Activated T-helper 2 cell treated with anti-CD3 and anti-CD28 coated beads, Interferon-gamma antibody, Interleukin-2, Interleukin-4, amounts not matched to agents 10 μg/mL and 5 μg/mL and 100 μg/mL, durations not matched to agents 14 hours and 24 hours and 36 hours (primary cell): ENCODE measurements around the gene WDCP. TPM values are rescaled to one million over a fixed set of nuclear protein-coding genes. Genes with fewer than 3 reads are reported as not detected.

Experiments
- DNase-seq: peaks from one replicate; pipeline ENCODE4 v3.0.0; 2021; ENCODE audit warnings: low spot score
- H3K27ac Mint-ChIP-seq: one replicate; pipeline ENCODE4 v1.8.0; 2021; ENCODE audit warnings: mixed read lengths
- H3K27me3 Mint-ChIP-seq: one replicate; pipeline ENCODE4 v1.8.0; 2021; ENCODE audit warnings: low read depth, mixed read lengths
- H3K36me3 Mint-ChIP-seq: one replicate; pipeline ENCODE4 v1.8.0; 2021; ENCODE audit warnings: low read depth, mixed read lengths
- H3K4me1 Mint-ChIP-seq: one replicate; pipeline ENCODE4 v1.8.0; 2021; ENCODE audit warnings: low read depth, mixed read lengths
- H3K4me3 Mint-ChIP-seq: one replicate; pipeline ENCODE4 v1.8.0; 2021; ENCODE audit warnings: low read depth, mild to moderate bottlenecking, moderate library complexity, mixed read lengths
- H3K9me3 Mint-ChIP-seq: one replicate; pipeline ENCODE4 v1.8.0; 2021; ENCODE audit warnings: mixed read lengths
- intact Hi-C: fragments of 100-400 bp; cut with micrococcal nuclease; formaldehyde crosslinking; loops from one replicate; pipeline ENCODE4 v1.15.1; 2023
- total RNA-seq: library from RNA; stranded (reverse); gene quantifications from 2 replicates; pipeline ENCODE4 v1.2.3, GENCODE V29; 2022

The WDCP gene
- total RNA-seq, 1 donor from 2014 or later = 22.0 TPM

DNA sequence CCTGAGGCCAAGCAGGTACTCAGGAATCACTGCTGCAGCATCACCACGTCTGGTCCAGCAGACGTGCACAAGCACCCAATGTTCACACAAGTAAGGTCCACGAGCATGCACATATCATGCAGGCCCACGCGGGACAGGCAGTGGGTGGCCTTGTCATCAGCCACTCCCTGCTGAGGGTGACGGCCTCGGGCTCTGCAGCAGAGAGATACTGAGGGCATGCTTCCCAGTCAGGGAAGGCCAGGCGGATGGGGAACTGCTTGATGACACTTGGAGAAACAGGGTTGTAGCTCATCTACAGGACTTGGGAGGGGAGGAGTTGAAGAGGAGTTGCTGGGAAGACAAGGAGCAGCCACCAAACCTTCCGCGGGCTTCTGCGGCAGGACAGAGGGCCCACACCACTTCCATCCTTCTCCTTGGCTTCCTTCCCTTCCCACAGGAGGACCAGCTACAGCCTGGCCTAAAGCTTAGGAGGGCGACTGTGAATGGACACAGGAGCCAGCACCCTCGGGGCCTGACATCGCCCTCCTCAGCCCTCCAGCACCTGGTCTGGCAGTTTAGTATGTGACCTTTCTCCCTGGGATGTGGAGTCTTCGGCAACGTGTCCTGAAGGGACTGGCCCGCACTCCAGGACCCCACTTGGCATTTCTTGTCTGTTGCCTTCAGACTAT is 22.1 kb downstream of the WDCP start:
- intact Hi-C loops = no loop called here
- Mint-ChIP-seq H3K36me3 (peaks cover 20% of the 10 kb centered on the region), H3K27me3 (no peaks in the 10 kb centered on the region), H3K9me3 (no peaks in the 10 kb centered on the region), H3K27ac (no peak overlapping the region), H3K4me3 (no peak overlapping the region), H3K4me1 (no peaks in the 10 kb centered on the region)
- no peak for DNase-seq

DNA sequence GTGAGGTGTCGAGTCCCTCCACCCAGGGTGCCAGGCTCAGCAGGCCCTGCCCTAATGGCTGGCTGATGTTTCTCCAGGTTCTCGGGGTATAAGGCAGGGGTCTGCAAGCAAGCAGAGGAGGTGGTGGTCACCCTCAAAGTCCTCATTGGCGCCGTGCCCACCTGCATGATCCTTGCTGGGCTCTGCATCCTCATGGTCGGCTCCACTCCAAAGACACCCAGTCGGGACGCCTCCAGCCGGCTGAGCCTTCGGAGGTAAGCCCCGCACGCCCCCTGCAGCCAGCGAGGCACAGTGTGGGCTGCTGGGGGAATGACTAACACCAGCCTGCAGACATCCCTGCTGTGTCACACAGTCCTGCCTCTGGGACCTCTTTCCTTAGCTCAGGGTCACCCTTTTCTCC is 23.2 kb downstream of the WDCP start:
- H3K36me3 Mint-ChIP-seq = peaks cover 9% of the 10 kb centered on the region
- no peaks in the 10 kb centered on the region for H3K4me1 Mint-ChIP-seq
- DNase-seq = no peak
- H3K27me3 Mint-ChIP-seq = no peaks in the 10 kb centered on the region
- no peaks in the 10 kb centered on the region for H3K9me3 Mint-ChIP-seq
- no peak overlapping the region for H3K27ac Mint-ChIP-seq
- no peak overlapping the region for H3K4me3 Mint-ChIP-seq
- intact Hi-C loops = no loop called here

DNA sequence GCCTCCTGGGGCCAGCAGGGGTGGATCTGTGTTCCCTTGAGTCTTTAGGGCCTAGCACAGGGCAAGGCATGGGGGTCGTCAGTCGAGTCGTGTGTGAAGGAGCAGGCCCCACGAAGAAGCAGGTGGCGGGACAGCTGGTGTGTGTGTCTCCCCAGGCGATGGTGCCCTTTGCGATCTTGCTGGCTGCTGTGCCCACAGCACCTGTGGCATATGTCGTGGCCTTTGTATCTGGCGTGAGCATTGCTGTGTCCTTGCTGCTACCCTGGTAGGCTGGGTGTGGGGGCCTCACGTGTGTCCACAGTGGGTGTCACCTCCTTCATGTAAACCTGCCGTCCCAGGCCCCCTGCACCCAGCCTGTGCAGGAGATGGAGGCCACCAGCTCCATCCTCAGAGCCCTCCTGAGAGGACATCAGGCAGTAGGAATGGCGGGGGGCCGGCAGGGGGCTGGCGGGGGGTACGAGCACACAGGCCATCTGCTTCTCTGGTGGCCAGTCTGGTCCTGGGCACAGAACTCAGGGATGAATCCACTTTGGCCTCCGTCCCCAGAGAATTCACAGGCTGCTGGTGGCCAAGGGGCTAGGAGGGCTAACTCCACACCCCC is 24.1 kb downstream of the WDCP start:
- no peak for DNase-seq
- Mint-ChIP-seq H3K27me3 (no peaks in the 10 kb centered on the region), H3K27ac (no peak overlapping the region), H3K9me3 (no peaks in the 10 kb centered on the region), H3K4me3 (no peak overlapping the region), H3K36me3 (peaks cover 3% of the 10 kb centered on the region), H3K4me1 (no peaks in the 10 kb centered on the region)
- intact Hi-C loops = no loop called here

DNA sequence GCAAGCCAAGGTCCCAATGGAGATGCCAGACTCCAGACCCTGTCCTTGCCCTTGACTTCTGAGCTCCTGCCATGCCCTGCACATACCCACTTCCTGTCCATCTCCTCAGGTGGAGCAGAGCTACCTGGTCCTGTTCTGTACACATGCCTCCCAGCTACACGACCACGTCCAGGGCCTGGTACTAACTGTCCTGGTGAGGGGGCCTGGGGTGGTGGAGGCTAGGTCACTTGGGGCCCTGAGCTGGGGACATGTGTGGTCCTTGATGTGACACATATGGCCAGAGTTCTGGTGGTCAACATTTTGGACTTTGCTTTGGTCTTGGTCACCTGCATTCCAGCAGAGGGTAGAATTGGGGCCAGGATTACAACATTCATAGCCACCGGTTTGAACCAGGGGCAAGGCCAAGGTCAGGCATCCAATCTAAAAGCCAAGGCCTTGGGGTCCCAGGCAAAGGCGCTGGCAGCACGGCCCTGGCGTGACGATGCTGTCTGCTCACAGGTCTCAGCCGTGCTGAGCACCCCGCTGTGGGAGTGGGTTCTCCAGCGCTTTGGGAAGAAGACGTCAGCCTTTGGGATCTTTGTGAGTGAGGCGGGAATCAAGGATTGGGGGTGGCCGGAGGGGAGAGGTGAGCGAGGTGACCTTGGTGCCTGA is 24.7 kb downstream of the WDCP start:
- Mint-ChIP-seq H3K27me3 (no peaks in the 10 kb centered on the region), H3K27ac (no peak overlapping the region), H3K36me3 (peaks cover 2% of the 10 kb centered on the region), H3K4me1 (no peaks in the 10 kb centered on the region), H3K4me3 (no peak overlapping the region), H3K9me3 (no peaks in the 10 kb centered on the region)
- intact Hi-C loops = no loop called here
- no peak for DNase-seq

DNA sequence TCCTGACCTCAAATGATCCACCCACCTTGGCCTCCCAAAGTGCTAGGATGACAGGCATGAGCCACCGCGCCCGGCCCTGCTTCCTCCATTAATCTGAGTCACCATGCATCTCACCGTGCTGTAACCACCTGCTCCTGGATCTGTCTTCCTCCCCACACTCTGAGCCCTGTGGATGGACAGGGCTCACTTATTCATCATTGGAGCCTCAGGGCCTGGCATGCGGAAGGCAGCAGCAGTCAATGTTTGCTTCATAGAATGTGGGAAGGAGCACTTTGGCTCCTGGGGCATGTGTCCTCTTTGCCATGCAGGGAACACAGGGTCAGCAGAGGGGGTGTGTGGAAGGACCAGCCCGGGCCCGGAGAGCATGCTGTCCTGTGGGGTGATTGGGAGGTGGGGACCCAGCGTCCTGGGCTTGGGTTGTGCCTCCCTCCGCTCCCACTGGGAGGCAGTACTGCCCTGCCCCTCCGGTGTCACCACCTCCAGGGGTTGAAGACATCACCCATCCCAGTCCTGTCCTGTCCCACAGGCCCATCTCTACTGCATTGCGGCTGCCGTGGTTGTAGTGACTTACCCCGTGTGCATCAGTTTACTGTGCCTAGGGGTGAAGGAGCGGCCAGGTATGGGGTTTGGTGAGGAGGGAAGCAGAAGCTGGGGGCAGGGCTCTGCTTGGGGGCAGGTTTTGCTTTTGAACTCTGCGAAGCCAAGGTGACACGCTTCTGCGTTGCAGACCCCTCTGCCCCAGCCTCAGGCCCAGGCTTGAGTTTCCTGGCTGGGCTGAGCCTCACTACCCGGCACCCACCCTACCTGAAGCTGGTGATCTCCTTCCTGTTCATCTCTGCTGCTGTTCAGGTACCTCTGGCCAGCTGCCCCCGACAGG is 25.8 kb downstream of the WDCP start:
- Mint-ChIP-seq H3K36me3 (no peaks in the 10 kb centered on the region), H3K4me1 (no peaks in the 10 kb centered on the region), H3K27ac (no peak overlapping the region), H3K27me3 (no peaks in the 10 kb centered on the region), H3K9me3 (no peaks in the 10 kb centered on the region), H3K4me3 (no peak overlapping the region)
- intact Hi-C loops = no loop called here
- no peak for DNase-seq

DNA sequence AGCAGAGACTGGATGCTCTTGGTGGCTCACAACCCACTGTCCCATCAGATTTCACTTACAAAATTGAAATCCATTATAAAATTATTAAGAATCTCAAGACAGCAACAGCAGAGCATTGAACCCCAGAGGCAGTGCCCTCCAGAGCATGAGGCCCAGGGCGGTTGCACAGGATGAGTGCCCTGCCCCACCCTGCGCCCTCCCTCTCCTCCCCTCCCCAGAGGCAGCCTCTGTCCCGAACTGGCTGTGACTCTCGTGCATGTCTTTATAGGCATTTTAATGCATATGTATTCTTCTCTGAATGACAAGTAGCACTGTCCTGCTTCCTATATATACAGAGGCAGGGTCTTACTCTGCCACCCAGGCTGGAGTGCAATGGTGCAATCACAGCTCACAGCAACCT is 26.9 kb downstream of the WDCP start:
- H3K27me3 Mint-ChIP-seq = no peaks in the 10 kb centered on the region
- intact Hi-C loops = no loop called here
- H3K4me3 Mint-ChIP-seq = no peak overlapping the region
- no peaks in the 10 kb centered on the region for H3K9me3 Mint-ChIP-seq
- no peaks in the 10 kb centered on the region for H3K4me1 Mint-ChIP-seq
- H3K36me3 Mint-ChIP-seq = no peaks in the 10 kb centered on the region
- no peak for DNase-seq
- H3K27ac Mint-ChIP-seq = no peak overlapping the region

DNA sequence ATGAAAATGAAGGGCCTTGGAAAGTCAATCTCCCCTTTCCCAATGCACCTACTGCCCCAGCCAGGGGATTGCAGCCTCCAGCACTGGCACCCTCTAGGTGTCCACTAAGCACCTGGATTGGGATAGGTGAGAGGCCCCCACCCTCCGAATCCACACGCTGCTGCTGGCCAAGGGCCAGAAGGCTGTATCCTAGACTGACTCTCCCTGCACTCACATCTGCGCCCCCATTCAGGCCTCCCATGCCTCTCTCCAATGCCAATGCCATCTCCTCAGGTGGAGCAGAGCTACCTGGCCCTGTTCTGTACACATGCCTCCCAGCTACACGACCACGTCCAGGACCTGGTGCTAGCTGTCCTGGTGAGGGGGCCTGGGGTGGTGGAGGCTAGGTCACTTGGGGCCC is 27.5 kb downstream of the WDCP start:
- DNase-seq = no peak
- H3K9me3 Mint-ChIP-seq = no peaks in the 10 kb centered on the region
- no peak overlapping the region for H3K4me3 Mint-ChIP-seq
- H3K4me1 Mint-ChIP-seq = no peaks in the 10 kb centered on the region
- H3K36me3 Mint-ChIP-seq = no peaks in the 10 kb centered on the region
- intact Hi-C loops = no loop called here
- no peaks in the 10 kb centered on the region for H3K27me3 Mint-ChIP-seq
- H3K27ac Mint-ChIP-seq = no peak overlapping the region

DNA sequence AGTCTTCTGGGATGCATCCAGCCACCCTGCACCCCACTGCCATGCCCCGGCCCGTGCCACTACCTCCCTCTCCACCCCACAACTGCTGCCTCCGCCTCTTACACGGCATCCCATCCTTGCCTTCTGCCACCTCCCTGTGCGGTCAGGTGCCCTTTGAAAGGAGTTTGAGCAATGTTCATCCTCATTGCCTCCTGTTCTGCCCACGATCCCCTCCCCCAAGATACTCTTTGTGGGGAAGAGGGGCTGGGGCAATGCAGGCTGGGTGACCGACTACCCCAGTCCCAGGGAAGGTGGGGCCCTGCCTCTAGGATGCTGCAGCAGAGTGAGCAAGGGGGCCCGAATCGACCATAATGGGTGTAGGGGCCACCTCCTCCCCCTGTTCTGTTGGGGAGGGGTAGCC is 28.9 kb downstream of the WDCP start:
- intact Hi-C loops = no loop called here
- Mint-ChIP-seq H3K4me3 (no peak overlapping the region), H3K4me1 (no peaks in the 10 kb centered on the region), H3K27ac (no peak overlapping the region), H3K9me3 (no peaks in the 10 kb centered on the region), H3K27me3 (peaks cover 4% of the 10 kb centered on the region), H3K36me3 (no peaks in the 10 kb centered on the region)
- no peak for DNase-seq

DNA sequence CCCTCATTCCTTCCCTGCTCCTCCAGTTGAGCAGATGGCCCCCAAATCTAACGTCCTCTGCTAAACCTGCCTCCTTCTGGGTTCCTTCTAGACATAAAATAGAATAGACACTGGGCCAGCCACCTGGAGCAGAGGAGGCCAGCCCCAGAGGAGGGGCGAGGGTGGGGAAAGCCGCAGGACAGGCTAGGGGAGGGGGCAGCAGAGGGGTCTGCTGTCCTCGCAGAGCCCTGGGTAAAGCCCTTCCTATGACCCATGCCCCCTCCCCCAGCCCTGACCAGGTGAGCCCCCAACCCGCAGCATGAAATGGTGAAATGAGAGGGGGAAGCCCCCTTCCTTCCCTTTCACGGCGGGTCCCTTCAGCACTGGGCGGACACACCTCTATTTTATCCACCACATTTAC is 29.5 kb downstream of the WDCP start:
- H3K4me3 Mint-ChIP-seq = no peak overlapping the region
- no peak overlapping the region for H3K27ac Mint-ChIP-seq
- no peaks in the 10 kb centered on the region for H3K9me3 Mint-ChIP-seq
- no peaks in the 10 kb centered on the region for H3K4me1 Mint-ChIP-seq
- intact Hi-C loops = no loop called here
- no peak for DNase-seq
- H3K36me3 Mint-ChIP-seq = no peaks in the 10 kb centered on the region
- peaks cover 7% of the 10 kb centered on the region for H3K27me3 Mint-ChIP-seq

DNA sequence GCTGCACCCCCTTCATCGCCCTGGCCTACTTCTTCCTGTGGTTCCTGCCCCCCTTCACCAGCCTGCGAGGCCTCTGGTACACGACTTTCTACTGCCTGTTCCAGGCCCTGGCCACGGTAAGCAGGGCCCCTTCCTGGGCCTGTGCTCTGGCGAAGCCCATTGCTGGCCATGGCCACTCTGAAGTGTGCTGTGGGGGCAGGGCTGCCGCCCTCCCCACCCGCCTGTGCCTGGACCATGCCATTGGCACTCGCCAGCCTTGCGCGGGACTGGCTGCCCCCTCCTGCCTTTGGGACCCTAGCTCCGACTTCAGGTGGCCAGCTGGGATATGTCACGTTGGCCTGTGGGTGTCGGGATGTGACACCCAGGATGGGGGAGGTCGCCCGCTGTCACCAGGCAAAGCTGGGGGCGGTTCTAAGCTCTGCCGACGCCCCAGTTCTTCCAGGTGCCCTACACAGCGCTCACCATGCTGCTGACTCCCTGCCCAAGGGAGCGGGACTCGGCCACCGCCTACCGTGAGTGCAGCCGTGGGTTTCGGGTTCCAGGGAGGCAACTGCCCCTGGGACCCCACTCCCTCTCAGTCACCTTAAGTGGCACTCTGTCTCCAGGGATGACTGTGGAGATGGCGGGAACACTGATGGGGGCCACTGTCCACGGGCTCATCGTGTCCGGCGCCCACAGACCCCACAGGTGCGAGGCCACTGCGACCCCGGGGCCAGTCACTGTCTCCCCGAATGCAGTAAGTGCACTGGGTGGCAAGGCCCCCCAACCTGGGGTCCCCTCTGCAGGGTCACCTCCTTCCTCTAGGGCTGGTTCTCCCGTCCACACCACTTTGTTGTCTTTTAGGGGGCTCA is 30.1 kb downstream of the WDCP start:
- Mint-ChIP-seq H3K27ac (no peak overlapping the region), H3K4me3 (no peak overlapping the region), H3K9me3 (no peaks in the 10 kb centered on the region), H3K36me3 (no peaks in the 10 kb centered on the region), H3K27me3 (peaks cover 13% of the 10 kb centered on the region), H3K4me1 (no peaks in the 10 kb centered on the region)
- no peak for DNase-seq
- intact Hi-C loops = no loop called here

DNA sequence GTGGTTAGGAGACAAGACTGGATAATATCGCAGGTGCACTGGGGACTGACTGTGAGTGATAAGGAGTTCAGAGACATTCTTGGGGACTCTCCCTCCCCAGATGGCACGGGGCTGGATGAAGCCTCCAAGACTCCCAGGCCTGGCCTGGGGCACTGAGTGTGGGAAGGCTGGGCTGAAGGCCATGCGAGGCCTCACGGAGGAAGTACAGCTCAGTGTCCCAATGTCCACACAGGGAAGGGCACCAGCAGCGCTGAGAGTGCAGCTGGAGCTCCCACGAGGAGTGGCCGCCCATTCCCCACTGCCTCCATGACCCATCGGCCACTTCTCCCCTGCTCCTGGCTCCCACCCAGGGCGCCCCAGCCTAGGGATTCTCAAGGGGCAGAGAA is 30.8 kb downstream of the WDCP start:
- Mint-ChIP-seq H3K4me1 (peaks cover 4% of the 10 kb centered on the region), H3K27ac (no peak overlapping the region), H3K9me3 (no peaks in the 10 kb centered on the region), H3K4me3 (no peak overlapping the region), H3K27me3 (peaks cover 20% of the 10 kb centered on the region), H3K36me3 (no peaks in the 10 kb centered on the region)
- no peak for DNase-seq
- intact Hi-C loops = no loop called here

DNA sequence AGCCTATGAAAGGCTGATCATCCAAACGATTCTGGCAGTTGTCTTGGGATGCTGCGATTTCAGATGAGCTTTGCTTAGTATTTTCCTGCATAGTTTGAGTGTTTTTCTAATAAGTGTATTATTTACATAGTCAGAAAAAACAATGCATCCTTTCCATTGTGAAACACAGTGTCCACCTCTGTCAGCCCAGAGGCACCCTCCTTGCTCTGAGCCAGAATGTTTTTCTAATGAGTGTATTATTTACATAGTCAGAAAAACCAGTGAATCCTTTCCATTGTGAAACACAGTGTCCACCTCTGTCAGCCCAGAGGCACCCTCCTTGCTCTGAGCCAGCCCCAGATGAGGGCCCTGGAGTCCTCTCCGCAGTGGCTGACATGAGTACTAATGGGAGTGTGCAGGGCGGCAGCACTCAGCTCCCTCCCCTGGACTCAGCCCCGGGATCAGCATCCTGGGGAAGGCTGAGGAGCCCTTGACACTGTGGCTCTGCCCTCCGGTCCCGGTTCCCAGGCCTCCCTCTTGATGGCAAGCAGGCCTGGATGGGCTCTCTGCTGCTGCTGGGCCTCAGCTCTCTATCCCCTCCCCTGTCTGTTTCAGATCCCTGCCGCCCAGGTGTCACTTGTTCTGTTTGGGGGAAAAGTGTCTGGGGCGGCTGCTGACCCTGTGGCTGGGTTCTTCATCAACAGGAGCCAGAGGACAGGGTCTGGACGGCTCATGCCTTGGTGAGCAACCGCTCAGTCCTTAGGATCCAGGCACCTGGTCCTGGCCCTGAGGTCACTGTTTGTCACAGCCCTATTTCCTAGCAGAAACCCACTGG is 31.4 kb downstream of the WDCP start:
- Mint-ChIP-seq H3K27ac (no peak overlapping the region), H3K27me3 (peaks cover 26% of the 10 kb centered on the region), H3K4me1 (peaks cover 7% of the 10 kb centered on the region), H3K9me3 (no peaks in the 10 kb centered on the region), H3K36me3 (no peaks in the 10 kb centered on the region), H3K4me3 (no peak overlapping the region)
- intact Hi-C loops = no loop called here
- no peak for DNase-seq
